A549 (cell line): ENCODE measurements around the gene RIOK2. TPM values are rescaled to one million over a fixed set of nuclear protein-coding genes. Genes with fewer than 3 reads are reported as not detected.
"Not testable (repeated sequence)": the region's sequence is repeated elsewhere in the genome, so short reads cannot be mapped to it uniquely, and the experiment has no call there.

ENCODE experiments used
- ATAC-seq, 2 experiments: fragments of 200-7000 bp in 1 of 2; fragments of >200 bp in 1 of 2; cut with Nextera tagmentation in 1 of 2; cut with Tn5 transposase in 1 of 2; 3 replicates each; pipeline versions ENCODE4 v1.8.0 to v1.9.1; 2018 to 2020; ENCODE audit warnings: mild to moderate bottlenecking in 1 of 2, moderate library complexity in 1 of 2
- CTCF ChIA-PET: fragments of 300-600 bp; sonication (Branson Sonifier 250); formaldehyde crosslinking; extraction: SDS; loops from one replicate; lab custom pipeline; 2021; ENCODE audit warnings: antibody characterized with exemption, inconsistent platforms; lab: Yijun Ruan, JAX
- POLR2A ChIA-PET: fragments of 350-600 bp; formaldehyde crosslinking; extraction: SDS; loops from one replicate; lab custom pipeline; 2021; ENCODE audit warnings: antibody characterized with exemption, inconsistent platforms; lab: Yijun Ruan, JAX
- DNase-seq, 2 experiments: peaks; one replicate each; pipeline versions ENCODE4 v3.0.0 to v3.0.0-alpha.2; 2011 to 2016; ENCODE audit warnings: low read depth in 1 of 2, low spot score in 1 of 2
- FAIRE-seq: peaks from 2 replicates; lab custom pipeline; 2011; peaks lifted over from hg19 to GRCh38; lab: Jason Lieb, UNC
- H3K27ac ChIP-seq, 2 experiments: fragments of >200 bp; sonication (Bioruptor Twin); formaldehyde crosslinking; 3 replicates each; pipeline ENCODE4 v1.5.1; 2016 to 2017
- H3K4me1 ChIP-seq: fragments of >200 bp; sonication (Bioruptor Twin); formaldehyde crosslinking; 3 replicates; pipeline ENCODE4 v1.6.1; 2016
- H3K4me2 ChIP-seq: fragments of >200 bp; sonication (Bioruptor Twin); formaldehyde crosslinking; 3 replicates; pipeline ENCODE4 v1.6.1; 2016
- H3K4me3 ChIP-seq: fragments of >200 bp; sonication (Bioruptor Twin); formaldehyde crosslinking; 3 replicates; pipeline ENCODE4 v1.5.1; 2016
- H3K9me3 ChIP-seq: fragments of >200 bp; sonication (Bioruptor Twin); formaldehyde crosslinking; 3 replicates; pipeline ENCODE4 v1.6.1; 2016
- ATOH8 ChIP-seq: fragments of 250-450 bp; sonication (Bioruptor Pico); IDR thresholded peaks from 2 replicates; pipeline ENCODE4 v1.5.0; 2020; ENCODE audit warnings: low read depth, mild to moderate bottlenecking, moderate library complexity
- CEBPB ChIP-seq, 2 experiments: fragments of >200 bp in 1 of 2; sonication (Bioruptor Twin) in 1 of 2; formaldehyde crosslinking in 1 of 2; IDR thresholded peaks; 2 replicates each; pipeline ENCODE4 v1.6.1; 2012 to 2016
- E2F6 ChIP-seq: IDR thresholded peaks from 2 replicates; pipeline ENCODE4 v1.6.1; 2012; ENCODE audit warnings: low read depth, borderline replicate concordance
- ELK1 ChIP-seq: fragments of 150-350 bp; IDR thresholded peaks from 2 replicates; pipeline ENCODE4 v1.6.1; 2014; ENCODE audit warnings: low read depth, mild to moderate bottlenecking, low read length
- EP300 ChIP-seq, 2 experiments: fragments of >200 bp; sonication (Bioruptor Twin); formaldehyde crosslinking; IDR thresholded peaks; 2 replicates in 1 of 2; 3 replicates in 1 of 2; pipeline ENCODE4 v1.6.1; 2016 to 2017
- ESRRA ChIP-seq: fragments of 150-350 bp; IDR thresholded peaks from 2 replicates; pipeline ENCODE4 v1.6.1; 2014; ENCODE audit warnings: mild to moderate bottlenecking, low read length, borderline replicate concordance
- FOSB ChIP-seq: fragments of 250-450 bp; sonication (Bioruptor Pico); IDR thresholded peaks from 2 replicates; pipeline ENCODE4 v1.5.0; 2020; ENCODE audit warnings: mild to moderate bottlenecking, moderate library complexity
- FOXS1 ChIP-seq: fragments of 250-450 bp; sonication (Bioruptor Pico); IDR thresholded peaks from 2 replicates; pipeline ENCODE4 v1.5.0; 2020; ENCODE audit warnings: mild to moderate bottlenecking, moderate library complexity
- GATA3 ChIP-seq: IDR thresholded peaks from 2 replicates; pipeline ENCODE4 v1.6.1; 2012; ENCODE audit warnings: borderline replicate concordance
- HES2 ChIP-seq: fragments of >200 bp; sonication (Bioruptor Twin); formaldehyde crosslinking; IDR thresholded peaks from 2 replicates; pipeline ENCODE4 v1.6.1; 2016
- HEYL ChIP-seq: fragments of 250-450 bp; sonication (Bioruptor Pico); IDR thresholded peaks from 2 replicates; pipeline ENCODE4 v1.8.0; 2021; ENCODE audit warnings: mild to moderate bottlenecking, moderate library complexity
- HMGXB4 ChIP-seq: fragments of 250-450 bp; sonication (Bioruptor Pico); IDR thresholded peaks from 2 replicates; pipeline ENCODE4 v1.5.0; 2021; ENCODE audit warnings: mild to moderate bottlenecking, moderate library complexity, borderline replicate concordance
- HOXB13 ChIP-seq: fragments of 250-450 bp; sonication (Bioruptor Pico); IDR thresholded peaks from 2 replicates; pipeline ENCODE4 v1.5.0; 2020; ENCODE audit warnings: low read depth, mild to moderate bottlenecking, moderate library complexity
- JUN ChIP-seq, 2 experiments: fragments of >200 bp; sonication (Bioruptor Twin); formaldehyde crosslinking; IDR thresholded peaks; 2 replicates in 1 of 2; 3 replicates in 1 of 2; pipeline ENCODE4 v1.6.1; 2016 to 2017
- KDM5A ChIP-seq: fragments of 200-600 bp; sonication (generic); IDR thresholded peaks from 2 replicates; pipeline ENCODE4 v1.6.1; 2016; ENCODE audit warnings: antibody characterized with exemption, mild to moderate bottlenecking
- MAFK ChIP-seq: fragments of 450-650 bp; IDR thresholded peaks from 2 replicates; pipeline ENCODE4 v1.6.1; 2014; ENCODE audit not compliant: partially characterized antibody
- MAX ChIP-seq: IDR thresholded peaks from 2 replicates; pipeline ENCODE4 v1.6.1; 2012
- MAZ ChIP-seq: fragments of 150-350 bp; IDR thresholded peaks from 2 replicates; pipeline ENCODE4 v1.6.1; 2014; ENCODE audit warnings: antibody characterized with exemption, low read depth, low read length, borderline replicate concordance
- MYC ChIP-seq: IDR thresholded peaks from 2 replicates; pipeline ENCODE4 v1.6.1; 2012; ENCODE audit warnings: mild to moderate bottlenecking, inconsistent platforms, low read length, improper control_type of control experiment, borderline replicate concordance
- NFE2L2 ChIP-seq: fragments of 150-350 bp; conservative IDR thresholded peaks from 2 replicates; pipeline ENCODE4 v1.6.1; 2014; ENCODE audit warnings: low read length
- NR3C1 ChIP-seq: fragments of >200 bp; sonication (Bioruptor Twin); formaldehyde crosslinking; IDR thresholded peaks from 3 replicates; pipeline ENCODE4 v1.6.1; 2017
- PBX3 ChIP-seq: IDR thresholded peaks from 2 replicates; pipeline ENCODE4 v1.6.1; 2012
- RAD21 ChIP-seq, 2 experiments: fragments of >200 bp in 1 of 2; sonication (Bioruptor Twin) in 1 of 2; formaldehyde crosslinking in 1 of 2; IDR thresholded peaks in 1 of 2; conservative IDR thresholded peaks in 1 of 2; 2 replicates in 1 of 2; 3 replicates in 1 of 2; pipeline ENCODE4 v1.6.1; 2012 to 2018; ENCODE audit warnings: inconsistent platforms in 1 of 2
- RARB ChIP-seq: fragments of 250-450 bp; sonication (Bioruptor Pico); IDR thresholded peaks from 2 replicates; pipeline ENCODE4 v1.8.0; 2021; ENCODE audit warnings: mild to moderate bottlenecking, moderate library complexity
- RCOR1 ChIP-seq: fragments of 150-350 bp; IDR thresholded peaks from 2 replicates; pipeline ENCODE4 v1.6.1; 2014; ENCODE audit warnings: antibody characterized with exemption, low read length, low read depth
- RNF2 ChIP-seq: fragments of 200-600 bp; sonication (generic); IDR thresholded peaks from 2 replicates; pipeline ENCODE4 v1.6.1; 2016; ENCODE audit warnings: low read depth, mild to moderate bottlenecking, antibody characterized with exemption, moderate library complexity, borderline replicate concordance
- SMC3 ChIP-seq: fragments of >200 bp; sonication (Bioruptor Twin); formaldehyde crosslinking; IDR thresholded peaks from 3 replicates; pipeline ENCODE4 v1.6.1; 2018; ENCODE audit warnings: inconsistent platforms
- TP53 ChIP-seq: fragments of 250-450 bp; sonication (Bioruptor Pico); IDR thresholded peaks from 2 replicates; pipeline ENCODE4 v1.5.0; 2021; ENCODE audit warnings: mild to moderate bottlenecking, moderate library complexity
- ZFP36 ChIP-seq: fragments of 450-650 bp; IDR thresholded peaks from 2 replicates; pipeline ENCODE4 v1.6.1; 2014; ENCODE audit warnings: borderline replicate concordance; ENCODE audit not compliant: partially characterized antibody
- ZSCAN20 ChIP-seq: fragments of 250-450 bp; sonication (Bioruptor Pico); IDR thresholded peaks from 2 replicates; pipeline ENCODE4 v1.8.0; 2022; ENCODE audit warnings: mild to moderate bottlenecking, moderate library complexity
- WGBS: methylation state at CpG from one replicate; pipeline ENCODE4 v1.1.6; 2017; ENCODE audit errors: missing lambda C conversion rate; 5-methylcytosine and 5-hydroxymethylcytosine counted together
- polyA plus RNA-seq, 4 experiments: library from polyadenylated mRNA; depleted of rRNA in 3 of 4; stranded (reverse); fragments of >200 nt; fragmentation: RNase III in 1 of 4; extraction: RNeasy Plus Mini Kit Qiagen cat#74134 plus additional on column Dnase treatment in 1 of 4; gene quantifications; 2 replicates in 3 of 4; 3 replicates in 1 of 4; pipeline ENCODE4 v1.2.3, GENCODE V29; 2011 to 2017

The RIOK2 gene
- polyA plus RNA-seq, 2 of the 4 experiments (the other 2 are of a cell fraction) = 14.7 to 32.0 TPM

- no peak for ATAC-seq
Observed at GRCh38 chr5:97141031-97141430, 42.0 kb downstream of the RIOK2 start.

GRCh38 chr5:97140250-97140649, 42.8 kb downstream of the RIOK2 start:
- not testable (repeated sequence) for H3K4me2 ChIP-seq, H3K27ac ChIP-seq, H3K4me3 ChIP-seq, FAIRE-seq, DNase-seq, H3K9me3 ChIP-seq, H3K4me1 ChIP-seq
- ChIA-PET POLR2A (interaction anchor here (1.2 kb wide), 1 partner anchor 332 kb away, joined by 3 read pairs; the partner anchor contains the start of gene ERAP1), CTCF (interaction anchor here (1.0 to 2.3 kb wide), 3 partner anchors 40 to 272 kb away, joined by 3 to 11 read pairs (median 5); no protein-coding TSS in a partner anchor)
- WGBS = 0% methylated on average over 1 of the region's 1 CpG
- peak; percentile 41; a peak in 4 of 6 replicates for ATAC-seq

More at GRCh38 chr5:97141031-97141430, 42.0 kb downstream of the RIOK2 start:
- Histone ChIP-seq H3K27ac (no peak overlapping the region), H3K4me3 (no peak overlapping the region), H3K4me2 (no peak overlapping the region), H3K9me3 (no peaks in the 10 kb centered on the region), H3K4me1 (no peaks in the 10 kb centered on the region)
- CTCF ChIA-PET = interaction anchor here (1.0 to 3.7 kb wide), 4 partner anchors 20 to 389 kb away, joined by 3 to 24 read pairs (median 12); no protein-coding TSS in a partner anchor
- TF ChIP-seq GATA3 = no peak
- TF ChIP-seq RNF2 = no peak
- no peak for TF ChIP-seq ELK1
- no peak for TF ChIP-seq FOXS1 (CRISPR knock-in tag)
- no peak for TF ChIP-seq ESRRA
- TF ChIP-seq JUN (IDR thresholded peaks at IDR 0.05) = no peak
- no peak for TF ChIP-seq ZFP36
- TF ChIP-seq NR3C1 = no peak
- no peak for TF ChIP-seq KDM5A
- TF ChIP-seq MAZ = no peak
- no peak for TF ChIP-seq RAD21 (conservative IDR thresholded peaks at IDR 0.05 in 1 of 2, IDR thresholded peaks at IDR 0.05 in 1 of 2)
- TF ChIP-seq FOSB = no peak
- TF ChIP-seq MYC = no peak
- TF ChIP-seq TP53 = no peak
- TF ChIP-seq RARB (CRISPR knock-in tag) = no peak
- no peak for TF ChIP-seq HEYL (CRISPR knock-in tag)
- TF ChIP-seq MAX = no peak
- no peak for TF ChIP-seq EP300 (IDR thresholded peaks at IDR 0.05)
- TF ChIP-seq ATOH8 = no peak
- no peak for FAIRE-seq
- no peak for DNase-seq
- POLR2A ChIA-PET = interaction anchor here (1.0 kb wide), 1 partner anchor 333 kb away, joined by 3 read pairs; the partner anchor contains the start of gene ERAP1
- 33% methylated on average over 4 of the region's 4 CpGs for WGBS

- FAIRE-seq (no peak), DNase-seq (no peak), ATAC-seq (no peak)
- H3K9me3 ChIP-seq = no peaks in the 10 kb centered on the region
- ChIA-PET CTCF (interaction anchor here (2.0 kb wide), 1 partner anchor 25 kb away, joined by 7 read pairs; no protein-coding TSS in a partner anchor), POLR2A (no interaction called here)
- no peak overlapping the region for H3K4me2 ChIP-seq
- WGBS = 41% methylated on average over 4 of the region's 4 CpGs
- H3K4me3 ChIP-seq = no peak overlapping the region
- H3K27ac ChIP-seq = no peak overlapping the region
- H3K4me1 ChIP-seq = no peaks in the 10 kb centered on the region
- TF ChIP-seq HOXB13 = no peak
- no peak for TF ChIP-seq CEBPB (IDR thresholded peaks at IDR 0.05)
- no peak for TF ChIP-seq RCOR1
- TF ChIP-seq E2F6 = no peak
- TF ChIP-seq TP53 = no peak
- TF ChIP-seq PBX3 = no peak
- TF ChIP-seq ZSCAN20 (CRISPR knock-in tag) = no peak
- TF ChIP-seq NFE2L2 = no peak
- no peak for TF ChIP-seq RAD21 (conservative IDR thresholded peaks at IDR 0.05 in 1 of 2, IDR thresholded peaks at IDR 0.05 in 1 of 2)
- no peak for TF ChIP-seq HES2
- TF ChIP-seq KDM5A = no peak
- no peak for TF ChIP-seq MAFK
- TF ChIP-seq MAZ = no peak
- no peak for TF ChIP-seq HMGXB4 (CRISPR knock-in tag)
- no peak for TF ChIP-seq SMC3
Observed at GRCh38 chr5:97136475-97136874, 46.6 kb downstream of the RIOK2 start.
